Ascending aorta (tissue), 2 donors: ENCODE data around the gene CACNA2D1. TPM values are rescaled to one million over a fixed set of nuclear protein-coding genes. Genes with fewer than 3 reads are reported as not detected.

ENCODE experiments used
- DNase-seq, 2 donors: peaks; one replicate each; pipeline ENCODE4 v3.0.0-alpha.2; 2019; ENCODE audit warnings: low spot score in 2 of 2
- H3K27ac ChIP-seq, 2 donors: fragments of 200-600 bp; sonication (generic); one replicate each; pipeline ENCODE4 v1.5.1; 2016 to 2017; ENCODE audit warnings: mild to moderate bottlenecking in 1 of 2
- H3K27me3 ChIP-seq: fragments of 200-600 bp; sonication (generic); one replicate; pipeline ENCODE4 v1.5.1; 2017
- H3K36me3 ChIP-seq, 2 donors: fragments of 200-600 bp; sonication (generic); one replicate each; pipeline ENCODE4 v1.5.1; 2016
- H3K4me1 ChIP-seq, 2 donors: fragments of 200-600 bp; sonication (generic); one replicate each; pipeline ENCODE4 v1.5.1; 2016 to 2017; ENCODE audit warnings: mild to moderate bottlenecking in 1 of 2
- H3K4me3 ChIP-seq, 2 donors: fragments of 200-600 bp; sonication (generic); one replicate each; pipeline ENCODE4 v1.5.1; 2016 to 2017; ENCODE audit warnings: mild to moderate bottlenecking in 1 of 2
- H3K9me3 ChIP-seq, 2 donors: fragments of 200-600 bp; sonication (generic); one replicate each; pipeline ENCODE4 v1.5.1; 2016
- intact Hi-C: fragments of 100-400 bp; cut with DNase I; formaldehyde crosslinking; loops from one replicate; pipeline ENCODE4 v1.15.1; 2023
- total RNA-seq: library from RNA; depleted of rRNA; stranded (reverse); fragments of >200 nt; gene quantifications from one replicate; pipeline ENCODE4 v1.1.0, GENCODE V29; 2016
- TF ChIP-seq, protein P1 (sequence below), 3 experiments: fragments of 200-600 bp in 2 of 3; fragments of 450-650 bp in 1 of 3; sonication (generic) in 2 of 3; IDR thresholded peaks; one replicate each; pipeline ENCODE4 v1.5.1; 2016 to 2019; ENCODE audit warnings: antibody characterized with exemption in 3 of 3, mild to moderate bottlenecking in 1 of 3, moderate library complexity in 1 of 3

The CACNA2D1 gene
- total RNA-seq, 1 donor from 2014 or later, result 17.3 TPM

DNA sequence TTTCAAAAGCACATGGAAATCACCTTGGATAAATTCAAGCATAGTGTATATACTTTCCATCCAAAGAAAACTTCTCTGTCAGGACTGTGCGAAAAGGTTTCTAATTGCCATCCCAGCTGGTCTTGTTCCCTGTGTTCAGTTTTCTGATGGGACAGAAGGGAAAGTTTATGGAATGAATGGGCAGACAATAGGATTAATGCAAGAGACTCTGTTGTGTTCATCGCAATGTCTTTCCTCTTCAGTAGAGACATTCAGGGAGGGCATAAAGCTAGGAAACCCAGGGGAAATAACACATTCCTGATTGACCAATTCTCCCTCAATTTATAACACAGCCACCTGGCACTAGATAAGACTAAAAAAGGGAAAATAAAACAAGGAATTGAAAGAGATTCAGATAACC lies 78.9 kb downstream of the CACNA2D1 start:
- intact Hi-C loops, result no loop called here
- Histone ChIP-seq H3K27me3 (no peaks in the 10 kb centered on the region), H3K4me3 (no peak overlapping the region)

DNA sequence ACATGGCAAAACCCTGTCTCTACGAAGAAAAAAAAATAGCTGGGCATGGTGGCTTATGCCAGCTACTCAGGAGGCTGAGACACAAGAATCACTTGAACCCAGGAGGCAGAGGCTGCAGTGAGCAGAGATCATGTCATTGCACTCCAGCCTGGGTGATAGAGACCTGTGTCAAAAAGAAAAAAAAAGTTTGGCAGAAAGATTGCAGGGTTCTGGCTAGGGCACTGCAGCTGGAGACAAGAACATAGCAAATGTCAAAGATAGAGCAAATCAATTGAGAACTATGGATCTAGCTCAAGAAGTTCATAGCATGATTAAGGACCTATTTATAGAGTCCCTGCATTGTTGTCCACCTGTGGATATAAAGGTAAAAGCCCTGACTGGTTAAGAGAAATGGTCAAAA lies 79.5 kb downstream of the CACNA2D1 start:
- H3K9me3 ChIP-seq, result no peaks in the 10 kb centered on the region
- no peak for DNase-seq
- H3K36me3 ChIP-seq, result no peaks in the 10 kb centered on the region
- intact Hi-C loops, result no loop called here
- H3K4me3 ChIP-seq, result no peak overlapping the region
- no peak overlapping the region for H3K27ac ChIP-seq
- H3K4me1 ChIP-seq, result peaks cover 0 to 4% of the 10 kb centered on the region in 2 donors
- TF ChIP-seq, protein P1, sequence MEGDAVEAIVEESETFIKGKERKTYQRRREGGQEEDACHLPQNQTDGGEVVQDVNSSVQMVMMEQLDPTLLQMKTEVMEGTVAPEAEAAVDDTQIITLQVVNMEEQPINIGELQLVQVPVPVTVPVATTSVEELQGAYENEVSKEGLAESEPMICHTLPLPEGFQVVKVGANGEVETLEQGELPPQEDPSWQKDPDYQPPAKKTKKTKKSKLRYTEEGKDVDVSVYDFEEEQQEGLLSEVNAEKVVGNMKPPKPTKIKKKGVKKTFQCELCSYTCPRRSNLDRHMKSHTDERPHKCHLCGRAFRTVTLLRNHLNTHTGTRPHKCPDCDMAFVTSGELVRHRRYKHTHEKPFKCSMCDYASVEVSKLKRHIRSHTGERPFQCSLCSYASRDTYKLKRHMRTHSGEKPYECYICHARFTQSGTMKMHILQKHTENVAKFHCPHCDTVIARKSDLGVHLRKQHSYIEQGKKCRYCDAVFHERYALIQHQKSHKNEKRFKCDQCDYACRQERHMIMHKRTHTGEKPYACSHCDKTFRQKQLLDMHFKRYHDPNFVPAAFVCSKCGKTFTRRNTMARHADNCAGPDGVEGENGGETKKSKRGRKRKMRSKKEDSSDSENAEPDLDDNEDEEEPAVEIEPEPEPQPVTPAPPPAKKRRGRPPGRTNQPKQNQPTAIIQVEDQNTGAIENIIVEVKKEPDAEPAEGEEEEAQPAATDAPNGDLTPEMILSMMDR (IDR thresholded peaks at IDR 0.05), result no peak
- H3K27me3 ChIP-seq, result no peaks in the 10 kb centered on the region

More for the DNA sequence above, 78.9 kb downstream of the CACNA2D1 start:
- Histone ChIP-seq H3K9me3 (no peaks in the 10 kb centered on the region), H3K36me3 (no peaks in the 10 kb centered on the region), H3K27ac (no peak overlapping the region), H3K4me1 (peaks cover 0 to 2% of the 10 kb centered on the region in 2 donors)
- DNase-seq, result no peak
- TF ChIP-seq, protein P1 (IDR thresholded peaks at IDR 0.05), result no peak

DNA sequence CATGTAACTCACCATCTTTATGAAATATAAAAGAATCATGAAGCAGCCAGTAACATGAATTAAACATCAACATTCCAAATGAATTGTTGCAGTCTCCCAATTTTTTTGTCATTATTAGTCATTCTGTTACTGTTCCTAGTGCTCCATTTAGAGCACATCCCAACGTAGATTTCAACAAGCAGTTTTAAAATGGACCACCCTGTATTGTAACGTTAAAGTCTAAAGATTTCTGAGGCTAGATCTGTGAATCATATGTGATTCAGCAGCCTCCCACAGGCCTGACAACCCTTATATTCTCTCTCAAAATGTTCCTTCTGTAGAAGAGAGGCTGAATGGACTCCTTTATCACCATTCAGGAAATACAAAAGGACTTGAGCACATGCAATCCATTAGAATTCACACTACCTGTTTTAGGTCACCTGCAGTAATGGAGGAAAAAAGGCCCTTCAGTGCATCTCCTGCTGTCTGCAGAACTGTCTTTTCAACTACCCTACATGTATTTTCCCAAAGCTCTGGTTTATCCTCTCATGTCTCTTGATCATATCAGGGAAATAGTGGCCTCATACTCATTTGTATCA lies 81.4 kb downstream of the CACNA2D1 start:
- no peaks in the 10 kb centered on the region for H3K27me3 ChIP-seq
- no peaks in the 10 kb centered on the region for H3K36me3 ChIP-seq
- TF ChIP-seq, protein P1 (IDR thresholded peaks at IDR 0.05), result no peak
- H3K4me1 ChIP-seq, result peaks cover 0 to 4% of the 10 kb centered on the region in 2 donors
- no peak overlapping the region for H3K4me3 ChIP-seq
- H3K27ac ChIP-seq, result no peak overlapping the region
- H3K9me3 ChIP-seq, result no peaks in the 10 kb centered on the region
- DNase-seq, result no peak
- intact Hi-C loops, result no loop called here

DNA sequence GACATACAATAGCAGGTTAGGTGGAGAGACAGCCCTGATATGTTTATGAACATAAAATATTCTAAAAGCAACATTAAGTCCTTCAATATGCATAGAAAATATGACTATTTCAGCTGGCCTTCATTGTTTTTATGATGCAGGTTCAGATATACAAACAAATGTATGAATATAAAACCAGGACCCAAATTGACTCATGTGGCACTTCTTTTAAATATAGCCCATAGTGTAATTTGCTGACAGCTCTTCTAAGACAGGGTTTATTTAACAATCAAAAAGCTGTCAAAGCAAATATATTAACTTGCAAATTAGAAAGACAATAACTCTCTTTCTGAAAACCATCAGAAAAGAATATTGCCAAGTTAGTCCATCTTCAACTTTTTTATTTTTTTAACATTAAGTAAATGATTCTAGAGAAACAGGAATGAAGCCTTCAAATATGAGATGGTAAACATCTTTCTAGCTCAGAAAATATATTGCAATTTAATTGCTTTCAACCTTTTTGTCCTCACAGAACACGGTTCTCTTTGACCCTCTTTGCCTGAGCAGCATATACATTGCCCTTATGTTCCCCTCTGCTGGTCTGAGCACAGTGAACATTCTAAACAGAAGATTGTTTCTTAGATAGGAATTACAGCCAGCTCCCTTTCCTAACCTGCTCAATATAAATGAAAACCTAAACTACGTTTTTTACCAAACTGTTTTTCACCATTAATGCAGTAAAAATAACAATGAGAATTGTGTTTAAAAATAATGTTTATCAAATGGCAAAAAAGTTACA lies 82.8 kb downstream of the CACNA2D1 start:
- Histone ChIP-seq H3K27ac (no peak overlapping the region), H3K4me1 (peaks cover 0 to 4% of the 10 kb centered on the region in 2 donors), H3K27me3 (no peaks in the 10 kb centered on the region), H3K9me3 (no peaks in the 10 kb centered on the region), H3K4me3 (no peak overlapping the region), H3K36me3 (no peaks in the 10 kb centered on the region)
- intact Hi-C loops, result no loop called here
- TF ChIP-seq, protein P1 (IDR thresholded peaks at IDR 0.05), result no peak
- no peak for DNase-seq

DNA sequence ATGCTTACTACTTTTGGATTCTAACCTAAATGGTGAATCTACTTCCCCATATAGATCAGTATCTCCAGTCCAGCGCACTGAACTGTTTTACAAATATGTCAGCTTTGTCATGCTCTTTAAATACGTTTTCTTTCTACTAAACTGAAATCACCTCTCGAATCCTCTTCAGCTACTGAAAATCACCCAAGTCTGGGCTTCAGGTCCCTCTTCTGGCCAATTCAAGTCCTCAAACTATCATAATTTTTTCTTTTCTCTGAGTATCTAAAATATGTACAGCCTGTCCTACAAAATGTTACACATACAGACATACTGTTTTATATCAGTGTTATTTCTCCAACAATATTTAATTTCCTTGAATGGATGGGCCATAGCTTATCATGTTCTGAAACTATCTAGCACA lies 84.2 kb downstream of the CACNA2D1 start:
- no peak overlapping the region for H3K27ac ChIP-seq
- H3K4me3 ChIP-seq, result no peak overlapping the region
- no peaks in the 10 kb centered on the region for H3K27me3 ChIP-seq
- no peaks in the 10 kb centered on the region for H3K36me3 ChIP-seq
- H3K9me3 ChIP-seq, result no peaks in the 10 kb centered on the region
- H3K4me1 ChIP-seq, result peaks cover 0 to 4% of the 10 kb centered on the region in 2 donors
- no peak for DNase-seq
- TF ChIP-seq, protein P1 (IDR thresholded peaks at IDR 0.05), result no peak
- intact Hi-C loops, result no loop called here
